Measurements from ENCODE around the gene CD82.

- TF ChIP-seq ZNF274 (IDR thresholded peaks at IDR 0.05; ENCODE audit: low read depth, low read length) (no peak), SUZ12 (IDR thresholded peaks at IDR 0.05; ENCODE audit: extremely low read depth, insufficient read depth, insufficient read length) (no peak)
These were observed 46.4 kb upstream of the CD82 start for GRCh38 chr11:44518968-44519550.

All from NT2/D1 (cell line).